HG02885 (cell line): ENCODE measurements around the gene KIF5A.
A peak's percentile ranks its signal among the peaks of the same experiment; 100 is the strongest.
"Not testable (repeated sequence)": the region's sequence is repeated elsewhere in the genome, so short reads cannot be mapped to it uniquely, and the experiment has no call there.

ENCODE experiments used
- ATAC-seq: cut with Tn5 transposase; IDR thresholded peaks from one replicate; pipeline ENCODE4 v1.9.1; 2021; ENCODE audit warnings: mild to moderate bottlenecking; ENCODE audit not compliant: unreplicated experiment, poor library complexity

The KIF5A gene

DNA sequence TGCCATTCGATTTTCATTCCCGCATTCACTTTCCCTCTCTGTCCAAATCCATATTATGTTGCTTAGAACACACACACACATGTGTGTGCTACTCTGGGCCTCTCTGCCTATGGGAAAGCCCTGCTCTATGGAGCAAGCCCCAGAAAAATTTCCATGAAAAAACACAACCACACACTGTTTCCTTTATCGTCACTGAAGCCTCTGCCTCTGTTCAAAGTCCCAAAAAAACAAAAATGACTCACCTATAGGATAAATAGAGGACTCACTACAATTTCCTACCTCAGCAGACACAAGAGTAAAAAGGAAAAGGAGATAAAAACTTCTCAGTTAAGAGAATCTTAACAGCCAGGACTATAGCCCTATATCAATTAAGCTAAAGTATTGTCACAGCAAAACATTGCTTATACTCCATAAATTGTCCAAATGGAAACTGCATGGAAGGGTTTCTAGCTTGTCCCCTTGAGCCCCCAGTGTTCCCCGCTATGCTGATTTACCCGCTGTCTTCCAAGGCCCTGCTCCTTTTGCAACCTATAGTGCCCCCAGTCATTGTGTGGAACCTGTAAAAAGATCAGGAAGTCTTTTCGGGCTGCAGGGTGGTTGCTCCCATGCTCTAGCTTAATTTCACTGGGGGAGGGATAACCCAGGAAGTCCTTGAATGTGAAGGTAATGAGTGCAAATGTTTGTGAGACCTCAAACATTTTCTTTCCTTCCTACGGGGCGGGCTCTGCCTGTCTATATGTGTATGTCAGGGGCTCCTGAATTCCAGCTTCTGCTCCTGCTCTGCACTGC lies 30.0 kb downstream of the KIF5A start:
- ATAC-seq = no peak

DNA sequence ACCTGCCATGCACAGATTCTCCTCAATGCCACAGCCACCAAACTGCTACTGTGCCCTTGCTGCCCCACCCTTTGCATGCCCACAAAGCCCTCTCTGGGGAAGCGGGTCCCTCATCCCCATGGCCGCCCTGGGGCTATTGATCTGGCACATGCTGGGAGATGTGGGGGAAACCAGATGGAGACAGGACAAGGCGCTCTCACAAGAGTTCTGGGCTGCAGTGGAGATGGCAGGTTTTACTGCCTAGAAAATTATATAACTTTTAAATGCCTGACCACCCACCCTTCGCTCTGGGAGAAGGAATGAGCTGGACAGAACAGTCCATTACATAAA lies 30.6 kb downstream of the KIF5A start:
- no peak for ATAC-seq

DNA sequence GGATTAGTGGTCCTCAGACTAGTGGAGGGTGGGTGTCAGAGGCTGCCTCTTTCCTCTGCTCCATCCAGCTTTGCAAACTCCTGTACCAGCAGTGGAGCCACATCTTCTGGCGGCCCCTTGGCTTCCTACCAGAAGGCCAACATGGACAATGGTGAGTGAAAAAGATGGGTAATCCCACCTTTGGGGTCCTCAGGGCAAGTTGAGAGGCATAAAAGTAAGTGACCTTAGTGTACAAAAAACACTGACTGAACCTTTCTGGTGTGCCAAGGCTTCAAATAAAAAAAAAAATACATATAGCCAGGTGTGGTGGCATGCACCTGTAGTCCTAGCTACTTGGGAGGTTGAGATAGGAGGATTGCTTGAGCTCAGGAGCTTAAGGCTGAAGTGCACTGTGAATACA lies 32.0 kb downstream of the KIF5A start:
- ATAC-seq = no peak

DNA sequence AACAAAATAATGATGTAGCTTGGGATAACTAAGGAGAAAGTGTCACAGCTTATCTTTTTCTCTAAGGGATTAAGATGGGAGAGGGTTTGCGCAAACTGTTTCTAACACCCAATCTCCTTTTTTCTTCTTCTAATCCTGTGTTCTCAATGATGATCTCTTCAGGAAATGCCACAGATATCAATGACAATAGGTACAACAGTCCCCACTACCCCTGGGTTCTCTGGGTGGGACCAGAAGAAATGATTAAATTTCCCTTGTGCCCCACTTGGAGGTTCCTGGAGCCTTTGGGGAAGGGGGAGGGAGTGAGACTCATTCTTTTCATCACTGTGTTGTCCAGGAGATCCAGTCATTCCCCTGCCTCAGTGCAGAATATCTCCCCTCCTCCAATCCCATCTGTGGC lies 32.6 kb downstream of the KIF5A start:
- no peak for ATAC-seq

GRCh38 chr12:57583008-57583831 lies 33.4 kb downstream of the KIF5A start:
- peak; percentile 98 for ATAC-seq

DNA sequence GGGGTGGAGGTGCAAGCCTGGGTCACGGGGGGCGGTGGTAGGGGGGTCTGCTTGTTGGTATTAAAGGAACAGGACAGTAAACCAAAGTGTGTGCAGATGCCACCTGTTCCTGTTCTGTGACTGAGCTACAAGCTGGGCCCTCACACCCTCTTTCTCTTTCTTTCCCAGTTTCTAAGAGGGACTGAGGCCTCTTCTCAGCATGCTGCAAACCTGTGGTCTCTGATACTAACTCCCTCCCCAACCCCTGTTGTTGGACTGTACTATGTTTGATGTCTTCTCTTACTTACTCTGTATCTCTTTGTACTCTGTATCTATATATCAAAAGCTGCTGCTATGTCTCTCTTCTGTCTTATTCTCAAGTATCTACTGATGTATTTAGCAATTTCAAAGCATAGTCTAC lies 34.2 kb downstream of the KIF5A start:
- no peak for ATAC-seq

DNA sequence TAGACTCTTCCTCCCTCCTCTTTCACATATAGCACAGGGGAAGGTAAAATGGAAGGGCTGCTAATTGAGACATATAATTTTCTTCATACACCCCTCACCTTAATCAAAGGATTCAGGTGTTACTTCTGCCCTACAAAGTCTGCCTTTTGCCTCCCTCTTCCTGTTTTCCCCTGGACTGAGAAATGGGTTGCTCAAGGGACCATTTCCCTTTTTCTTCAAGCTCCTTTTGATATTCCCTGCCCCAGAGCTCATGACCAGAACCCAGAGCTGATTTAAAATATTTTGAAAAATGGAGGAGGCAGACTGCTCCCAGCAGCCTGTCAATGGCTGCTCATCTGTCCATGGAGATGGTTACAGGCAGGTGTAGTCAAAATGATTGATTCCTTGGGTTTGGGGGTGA lies 34.8 kb downstream of the KIF5A start:
- no peak for ATAC-seq

DNA sequence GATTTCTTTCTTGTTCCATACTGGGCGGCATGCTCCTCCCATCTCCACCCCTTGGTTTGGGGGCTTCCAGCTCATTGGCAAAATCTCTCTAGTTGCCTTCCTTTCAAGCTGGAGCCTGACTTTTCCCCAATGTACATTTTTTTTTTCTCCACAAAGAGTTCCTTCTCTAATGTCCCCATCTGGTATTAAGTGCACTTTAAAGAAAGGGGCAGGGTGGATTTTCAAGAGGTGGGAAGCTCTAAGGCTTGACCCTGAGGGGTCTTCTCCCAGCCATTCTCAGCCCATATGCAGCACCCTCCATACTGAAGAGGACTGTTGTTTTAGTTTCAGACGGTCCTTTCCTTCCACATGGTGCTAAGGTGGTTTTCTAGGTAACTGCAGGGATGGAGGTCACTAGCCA lies 35.3 kb downstream of the KIF5A start:
- ATAC-seq = no peak

GRCh38 chr12:57586128-57586527 lies 36.3 kb downstream of the KIF5A start:
- no peak for ATAC-seq

- no peak for ATAC-seq
These were observed 37.1 kb downstream of the KIF5A start for GRCh38 chr12:57586832-57587429.

- not testable (repeated sequence) for ATAC-seq
These were observed 39.2 kb downstream of the KIF5A start for GRCh38 chr12:57588951-57589610.

DNA sequence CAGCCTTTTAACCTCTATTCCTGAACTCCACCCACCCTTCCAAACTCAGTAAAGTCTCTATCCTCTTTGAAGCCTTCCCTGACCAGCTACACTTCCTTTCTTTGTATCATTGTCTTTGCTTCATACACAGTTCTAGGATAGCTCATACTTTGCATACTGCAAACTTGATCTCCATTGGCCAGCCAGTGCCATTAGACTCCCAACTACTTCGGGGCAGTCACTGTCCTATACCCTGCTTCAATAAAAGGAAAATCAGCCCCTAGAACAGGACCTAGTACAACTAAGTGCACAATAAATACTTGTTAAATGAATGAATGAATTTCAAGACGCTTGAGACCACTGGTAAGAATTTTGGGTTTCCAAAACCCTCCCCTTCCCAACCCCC lies 40.6 kb downstream of the KIF5A start:
- no peak for ATAC-seq

DNA sequence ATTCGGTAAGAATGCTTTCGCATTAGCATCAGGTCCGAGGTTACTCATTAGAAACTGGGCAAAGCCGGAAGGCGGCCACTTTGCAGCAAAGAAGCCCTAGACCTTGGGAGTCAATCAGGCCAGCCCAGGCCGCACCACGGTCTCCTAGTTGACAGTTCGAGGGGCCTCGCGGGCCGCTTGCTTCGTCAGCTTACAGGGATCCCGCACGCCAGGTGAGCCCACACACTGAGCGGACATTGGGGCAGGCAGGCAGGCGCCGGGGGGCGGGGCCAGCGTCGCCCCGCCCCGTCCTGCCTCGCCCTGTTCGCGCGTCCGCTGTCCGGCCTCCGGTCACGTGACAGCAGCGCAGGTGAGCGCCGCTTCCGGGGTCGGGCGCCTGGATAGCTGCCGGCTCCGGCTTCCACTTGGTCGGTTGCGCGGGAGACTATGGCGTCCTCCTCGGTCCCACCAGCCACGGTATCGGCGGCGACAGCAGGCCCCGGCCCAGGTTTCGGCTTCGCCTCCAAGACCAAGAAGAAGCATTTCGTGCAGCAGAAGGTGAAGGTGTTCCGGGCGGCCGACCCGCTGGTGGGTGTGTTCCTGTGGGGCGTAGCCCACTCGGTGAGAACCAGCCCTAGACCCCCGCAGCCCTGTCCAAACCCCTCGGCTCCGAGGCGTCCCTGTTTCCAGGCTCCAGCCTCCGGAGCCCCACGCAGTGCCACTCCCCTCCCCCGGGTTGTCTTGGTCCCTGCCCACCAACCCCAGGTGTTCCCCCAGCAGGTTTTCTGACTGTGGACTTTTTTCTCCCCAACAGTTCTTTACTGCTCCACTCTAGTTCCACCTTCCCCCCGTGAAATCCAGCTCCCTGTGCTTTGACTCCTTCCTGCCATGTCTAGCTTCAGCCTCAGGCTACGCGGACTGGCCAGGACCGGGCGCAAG lies 41.3 kb downstream of the KIF5A start, which contains the start of gene PIP4K2C:
PIP4K2C (plus strand) TSS at position 329 of the 918 bp plus-strand sequence; CDS start at position 427, 98 bp downstream.
- ATAC-seq = peak; percentile 97

- ATAC-seq = no peak
These were observed 42.0 kb downstream of the KIF5A start for GRCh38 chr12:57591782-57592325.

GRCh38 chr12:57592551-57593165 lies 42.8 kb downstream of the KIF5A start:
- no peak for ATAC-seq

DNA sequence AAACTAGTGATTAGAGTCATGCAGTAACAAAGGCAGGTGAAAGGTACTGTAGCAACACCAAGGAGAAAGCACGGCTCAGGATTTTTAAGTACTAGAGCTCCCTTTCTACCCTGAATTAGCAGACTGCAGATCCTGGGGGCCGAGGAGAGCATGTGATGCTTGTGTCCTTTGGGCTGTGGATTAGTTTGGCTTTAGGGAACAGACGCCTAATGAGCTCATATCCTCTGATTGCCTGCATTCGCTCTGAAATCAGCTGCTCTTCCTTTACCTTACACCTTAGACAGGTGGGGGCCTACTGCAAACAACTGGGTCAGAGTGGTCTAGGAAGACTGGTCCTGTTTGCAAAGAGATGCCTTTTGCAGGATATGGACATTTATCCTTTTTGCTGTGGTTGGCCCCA lies 43.3 kb downstream of the KIF5A start:
- ATAC-seq = no peak

DNA sequence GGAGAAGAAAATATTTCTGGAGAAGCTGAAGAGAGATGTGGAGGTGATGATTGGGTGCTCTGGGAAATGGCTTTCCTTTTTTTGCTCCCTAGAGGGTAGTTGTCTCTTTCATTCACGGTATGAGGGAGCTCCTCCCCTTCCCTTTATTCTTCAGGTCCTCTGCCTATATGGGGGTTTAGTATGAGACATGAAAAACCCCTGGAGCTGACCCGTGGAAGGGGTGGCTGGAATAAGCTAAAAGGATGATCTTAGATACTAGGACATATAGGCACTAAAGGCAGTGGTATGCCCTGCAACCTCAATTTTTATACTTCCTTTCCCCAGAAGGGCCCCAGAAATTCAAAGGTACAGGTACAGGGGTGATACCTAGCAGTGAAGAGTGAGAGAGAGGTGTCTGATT lies 50.6 kb downstream of the KIF5A start:
- no peak for ATAC-seq

- no peak for ATAC-seq
These were observed 52.7 kb downstream of the KIF5A start for GRCh38 chr12:57602544-57602943.

DNA sequence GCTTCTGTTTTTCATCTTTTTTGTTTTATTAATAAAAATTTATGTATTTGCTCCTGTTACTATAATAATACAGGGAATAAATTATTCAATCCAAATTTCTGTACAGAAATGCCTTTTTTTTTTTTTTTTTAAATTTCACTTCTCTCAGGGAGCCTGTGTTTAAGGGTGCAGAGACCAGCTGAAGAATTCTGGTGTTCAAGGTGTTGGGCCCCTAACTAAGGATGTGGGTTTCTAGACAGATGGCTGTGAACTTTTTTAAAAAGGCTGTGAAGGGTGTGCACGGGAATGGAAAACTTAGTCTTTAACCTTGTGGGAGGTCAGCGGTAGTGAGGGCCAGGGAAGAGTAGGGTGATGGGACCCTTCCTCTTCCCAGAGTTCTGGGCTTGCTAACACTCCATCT lies 53.5 kb downstream of the KIF5A start:
- ATAC-seq = no peak
